ENCODE data around the gene MYPOP.

GRCh38 chr19:45881082-45881908, 21.1 kb downstream of the MYPOP start:
- TF ChIP-seq CTCF (IDR thresholded peaks at IDR 0.05) (no peak), POLR2A (IDR thresholded peaks at IDR 0.05) (no peak)
